AG09309 (cell line): Measurements from ENCODE around the gene DOCK2.

Experiments
- DNase-seq: peaks from one replicate; pipeline ENCODE4 v3.0.0-alpha.2; 2010; ENCODE audit warnings: low read depth
- H3K4me3 ChIP-seq: 2 replicates; pipeline ENCODE4 v1.5.1; 2011; ENCODE audit warnings: mild to moderate bottlenecking, low read depth, low read length, moderate library complexity; ENCODE audit not compliant: control insufficient read depth
- TF ChIP-seq, protein P1 (sequence below): IDR thresholded peaks from 2 replicates; pipeline ENCODE4 v1.5.1; 2011; ENCODE audit warnings: mild to moderate bottlenecking, low read depth, low read length, inconsistent platforms; ENCODE audit not compliant: insufficient read depth, control insufficient read depth; ENCODE audit errors: missing control alignments

Gene DOCK2

DNA sequence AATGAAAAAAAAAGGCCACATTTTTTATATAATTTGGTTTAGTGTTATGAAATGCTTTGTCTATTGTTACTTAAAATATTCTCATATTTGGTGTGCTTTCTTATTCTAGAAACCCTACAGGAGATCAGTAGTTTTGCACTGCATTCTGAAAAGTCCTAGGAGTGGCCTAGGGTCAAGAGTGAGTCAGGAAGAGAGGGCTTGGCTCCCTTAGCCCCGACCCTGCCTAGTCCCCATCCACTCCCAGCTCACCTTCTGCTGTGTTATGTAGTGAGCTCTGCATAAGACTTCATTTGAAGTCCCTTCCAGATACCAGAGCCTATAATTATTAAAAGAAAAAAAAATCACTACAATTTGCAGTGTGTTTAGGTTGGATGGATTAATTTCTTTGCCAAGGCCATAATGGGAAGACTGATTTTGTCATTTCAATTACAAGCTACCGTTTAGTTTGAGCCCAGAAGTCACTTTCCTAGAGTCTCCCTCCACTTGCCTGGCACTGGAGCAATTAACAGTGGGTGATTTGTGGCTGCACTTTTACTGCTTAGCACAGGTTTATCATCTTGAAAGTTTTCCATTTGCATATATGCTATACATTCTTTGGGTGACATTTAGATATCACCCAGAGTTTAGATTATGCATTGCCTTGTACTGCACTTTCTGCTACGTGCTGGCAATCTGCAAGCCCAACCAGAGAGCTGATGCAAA is 199.9 kb downstream of the DOCK2 start:
- no peak overlapping the region for H3K4me3 ChIP-seq
- TF ChIP-seq, protein P1, sequence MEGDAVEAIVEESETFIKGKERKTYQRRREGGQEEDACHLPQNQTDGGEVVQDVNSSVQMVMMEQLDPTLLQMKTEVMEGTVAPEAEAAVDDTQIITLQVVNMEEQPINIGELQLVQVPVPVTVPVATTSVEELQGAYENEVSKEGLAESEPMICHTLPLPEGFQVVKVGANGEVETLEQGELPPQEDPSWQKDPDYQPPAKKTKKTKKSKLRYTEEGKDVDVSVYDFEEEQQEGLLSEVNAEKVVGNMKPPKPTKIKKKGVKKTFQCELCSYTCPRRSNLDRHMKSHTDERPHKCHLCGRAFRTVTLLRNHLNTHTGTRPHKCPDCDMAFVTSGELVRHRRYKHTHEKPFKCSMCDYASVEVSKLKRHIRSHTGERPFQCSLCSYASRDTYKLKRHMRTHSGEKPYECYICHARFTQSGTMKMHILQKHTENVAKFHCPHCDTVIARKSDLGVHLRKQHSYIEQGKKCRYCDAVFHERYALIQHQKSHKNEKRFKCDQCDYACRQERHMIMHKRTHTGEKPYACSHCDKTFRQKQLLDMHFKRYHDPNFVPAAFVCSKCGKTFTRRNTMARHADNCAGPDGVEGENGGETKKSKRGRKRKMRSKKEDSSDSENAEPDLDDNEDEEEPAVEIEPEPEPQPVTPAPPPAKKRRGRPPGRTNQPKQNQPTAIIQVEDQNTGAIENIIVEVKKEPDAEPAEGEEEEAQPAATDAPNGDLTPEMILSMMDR, result no peak
- DNase-seq, result no peak

DNA sequence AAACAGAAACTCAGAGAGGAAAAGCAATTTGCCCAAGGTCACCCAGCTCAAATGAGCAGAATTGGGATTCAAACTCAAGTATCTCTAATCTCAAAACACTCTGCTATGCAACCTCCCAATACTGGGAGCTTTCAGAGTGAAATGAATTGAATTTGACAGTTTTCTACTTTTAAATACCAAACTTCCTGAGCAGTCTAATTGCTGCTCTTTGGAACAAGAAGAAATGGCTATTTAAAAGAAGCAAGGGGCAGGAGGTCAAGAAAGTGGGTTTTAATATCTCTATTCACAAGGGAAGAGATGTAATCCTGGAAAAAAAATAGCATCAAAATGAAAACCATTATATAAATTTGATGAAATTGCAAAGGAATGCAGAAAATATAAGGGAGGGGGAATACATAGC is 200.6 kb downstream of the DOCK2 start:
- DNase-seq, result no peak
- no peak overlapping the region for H3K4me3 ChIP-seq
- TF ChIP-seq, protein P1, result no peak

DNA sequence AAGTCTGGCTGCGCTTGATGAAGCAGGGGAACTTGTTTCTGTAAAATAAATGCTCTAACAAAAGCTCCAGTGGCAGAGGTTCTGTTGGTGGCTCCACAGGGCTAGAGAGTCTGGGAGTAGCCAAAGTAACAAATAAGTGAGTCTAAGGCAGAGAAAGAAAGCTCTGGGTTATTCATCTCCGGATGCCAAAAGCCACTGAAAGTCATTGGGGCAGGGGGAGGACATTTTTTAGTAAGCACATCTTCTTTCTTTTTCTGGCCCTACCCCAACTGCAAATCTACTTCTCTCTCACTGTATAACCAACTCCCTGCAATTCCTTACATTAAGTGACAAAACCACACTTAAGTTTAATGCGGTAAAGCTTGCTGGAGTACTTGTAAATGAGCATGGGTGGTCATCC is 201.6 kb downstream of the DOCK2 start:
- TF ChIP-seq, protein P1, result no peak
- no peak for DNase-seq
- H3K4me3 ChIP-seq, result no peak overlapping the region

DNA sequence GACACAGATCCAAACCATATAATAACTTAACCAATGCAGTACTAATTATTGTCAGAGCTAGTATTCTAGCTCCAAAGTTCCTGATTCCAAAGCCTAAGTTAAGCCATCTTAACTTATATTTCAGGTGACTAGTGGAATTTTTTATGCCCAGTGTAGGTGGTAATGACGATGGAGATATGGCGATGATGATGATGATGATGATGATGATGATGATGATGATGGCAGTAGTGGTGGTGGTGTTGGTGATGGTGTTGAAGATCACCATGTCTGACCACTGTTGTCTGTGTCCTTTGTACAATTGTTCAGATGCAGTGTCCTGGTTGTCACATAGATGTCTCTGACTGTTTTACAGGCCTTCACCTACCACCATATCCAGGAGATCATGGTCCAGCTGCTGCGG is 203.3 kb downstream of the DOCK2 start:
- no peak overlapping the region for H3K4me3 ChIP-seq
- no peak for DNase-seq
- TF ChIP-seq, protein P1, result no peak

DNA sequence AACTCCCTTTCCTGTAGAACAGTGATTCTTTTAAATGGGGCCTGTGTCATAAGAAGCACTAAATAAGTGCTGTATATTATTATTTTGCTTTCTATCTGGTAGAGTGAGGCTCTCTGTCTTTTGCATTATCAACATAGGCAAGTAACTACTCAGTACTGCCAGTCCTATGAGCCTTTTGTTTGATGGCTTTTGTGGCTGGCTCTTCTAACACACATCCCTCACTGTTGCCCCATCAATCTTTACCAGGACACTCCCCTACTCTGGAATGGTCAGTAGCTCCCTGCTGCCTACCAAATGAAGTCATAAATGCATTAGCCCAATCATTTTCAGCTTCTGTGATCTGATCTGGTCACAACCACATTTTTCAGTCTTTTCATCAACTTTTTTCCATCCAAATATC is 205.6 kb downstream of the DOCK2 start:
- H3K4me3 ChIP-seq, result no peak overlapping the region
- TF ChIP-seq, protein P1, result no peak
- DNase-seq, result no peak

DNA sequence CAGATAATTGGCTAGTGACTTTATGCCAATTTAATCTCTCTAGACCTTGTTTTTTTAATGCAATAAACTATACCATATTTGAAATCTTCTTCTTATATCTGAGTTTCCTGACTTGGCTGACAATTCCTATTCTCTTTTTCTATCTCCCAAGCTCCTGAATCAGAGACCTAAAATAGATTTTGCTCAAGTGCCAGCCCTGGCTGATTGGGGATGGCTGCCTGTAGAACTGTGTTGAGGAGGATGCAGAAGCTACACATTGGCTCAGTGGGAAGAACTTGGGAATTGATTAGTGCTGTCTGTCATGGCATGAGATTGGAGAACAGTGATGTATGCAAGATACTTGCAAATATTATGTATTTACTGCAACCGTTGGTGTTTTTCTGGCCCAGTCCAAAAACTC is 210.4 kb downstream of the DOCK2 start:
- H3K4me3 ChIP-seq, result no peak overlapping the region
- TF ChIP-seq, protein P1, result no peak
- DNase-seq, result no peak
